Sciatic nerve (tissue), 2 donors: ENCODE data around the gene HOXA2. TPM values are rescaled to one million over a fixed set of nuclear protein-coding genes. Genes with fewer than 3 reads are reported as not detected.
A peak's percentile ranks its signal among the peaks of the same experiment; 100 is the strongest.

Source experiments
- ATAC-seq: fragments of 200-7000 bp; cut with Tn5 transposase; one replicate; pipeline ENCODE4 v1.9.1; 2020; ENCODE audit warnings: mild to moderate bottlenecking, moderate library complexity
- DNase-seq: peaks from one replicate; pipeline ENCODE4 v3.0.0-alpha.2; 2020; ENCODE audit warnings: low spot score
- intact Hi-C: fragments of 100-400 bp; cut with DNase I; formaldehyde crosslinking; loops from one replicate; pipeline ENCODE4 v1.14.2; 2022
- total RNA-seq: library from RNA; stranded (reverse); fragmentation: NEBNext Ultra II Directional; extraction: Animal tissue kit (Norgen Biotek cat#: 25700); gene quantifications from one replicate; pipeline ENCODE4 v1.2.1, GENCODE V29; 2021
- donor health status: DM: no; HTN: no; CAD: no.
- donor health status: DM: no; HTN: no; CAD: no.

HOXA2 gene
- total RNA-seq, 1 donor from 2014 or later: 3.9 TPM

DNA sequence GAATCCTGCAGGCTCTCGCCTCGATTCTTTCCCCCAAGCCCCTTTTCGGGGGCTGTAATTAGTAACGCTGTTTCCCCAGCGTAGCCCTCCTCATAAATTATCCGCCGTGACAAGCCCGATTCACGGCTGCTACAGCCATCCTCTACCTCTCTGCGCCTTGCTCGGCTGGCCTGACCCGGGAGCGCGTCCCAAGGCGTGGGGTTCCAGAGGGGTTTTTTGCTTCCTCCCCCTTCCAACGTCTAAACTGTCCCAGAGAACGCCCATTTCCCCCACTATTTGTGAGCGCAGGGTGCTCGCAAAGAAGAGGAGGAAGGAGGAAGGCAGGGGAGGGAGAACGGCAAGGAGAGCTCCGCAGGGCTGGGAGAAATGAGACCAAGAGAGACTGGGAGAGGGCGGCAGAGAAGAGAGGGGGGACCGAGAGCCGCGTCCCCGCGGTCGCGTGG lies 40.1 kb upstream of the HOXA2 start:
- intact Hi-C loops: no loop called here
- DNase-seq: no peak
- ATAC-seq: no peak

DNA sequence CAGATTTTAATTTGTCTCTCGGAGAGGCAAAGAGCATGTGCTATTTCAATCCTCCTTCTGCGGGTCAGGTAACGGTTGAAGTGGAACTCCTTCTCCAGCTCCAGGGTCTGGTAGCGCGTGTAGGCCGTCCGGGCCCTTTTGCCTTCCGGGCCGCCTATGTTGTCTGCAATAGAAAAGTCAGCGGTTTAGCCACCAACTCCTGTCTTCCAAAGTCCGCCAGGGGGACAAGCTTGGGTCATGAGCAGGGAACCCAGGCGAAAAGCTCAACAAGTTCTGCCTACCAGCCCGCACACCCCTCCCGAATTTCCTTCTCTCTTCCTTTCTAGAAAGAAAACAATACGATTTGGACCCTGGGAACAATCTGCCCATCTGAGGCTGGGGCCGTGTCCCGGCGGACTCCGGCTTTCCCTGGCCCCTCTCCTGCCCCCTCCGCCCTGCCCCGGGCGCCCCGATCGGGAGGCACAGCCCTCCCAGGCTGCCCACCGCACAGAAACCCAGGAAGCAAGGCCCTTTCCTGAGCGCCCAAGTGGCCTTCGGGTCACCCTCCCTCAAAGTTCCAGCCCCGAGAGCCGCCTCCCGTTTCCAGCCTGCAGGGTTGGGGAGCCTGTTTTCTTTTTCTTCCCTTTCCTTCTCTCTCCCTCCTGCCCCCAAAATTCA lies 39.6 kb upstream of the HOXA2 start:
- ATAC-seq: no peak
- intact Hi-C loops: no loop called here
- DNase-seq: peak; percentile 55

- ATAC-seq: no peak
- no peak for DNase-seq
- intact Hi-C loops: no loop called here
Measured at GRCh38 chr7:27141137-27141922, 38.8 kb upstream of the HOXA2 start.

DNA sequence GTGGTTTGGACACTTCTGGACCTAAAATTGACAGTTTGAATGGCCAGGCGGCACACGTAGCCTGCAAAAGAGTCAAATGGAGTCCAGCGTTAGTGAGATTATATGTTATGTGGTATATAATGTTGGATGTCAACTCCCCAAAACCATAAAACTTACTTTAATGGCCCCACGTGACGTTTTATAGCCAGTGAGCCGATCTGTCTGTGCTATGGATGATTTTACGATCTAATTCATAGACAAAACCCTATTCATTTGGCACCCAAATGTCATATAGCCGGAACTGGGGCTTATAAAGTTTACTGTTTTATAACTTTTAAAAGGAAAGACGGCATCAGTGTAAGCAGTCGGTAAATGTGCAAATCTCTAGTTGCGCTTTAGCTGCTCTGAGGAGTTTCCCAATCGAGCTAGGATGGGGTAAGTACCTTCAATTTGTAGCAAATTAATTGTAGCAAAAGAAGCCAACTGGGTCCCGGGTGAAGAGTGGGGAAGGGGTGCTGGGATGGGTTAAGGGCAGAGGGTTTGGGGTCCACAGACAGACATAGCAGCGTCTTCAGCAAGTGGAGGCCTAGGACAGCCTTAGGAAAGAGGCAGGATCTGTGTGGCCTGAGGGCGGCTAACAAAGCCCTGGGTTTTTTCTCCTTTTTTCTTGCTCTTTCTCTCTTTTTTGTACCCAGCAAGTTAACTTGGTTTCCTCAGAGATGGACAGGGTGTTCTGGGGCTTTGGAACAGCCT lies 37.8 kb upstream of the HOXA2 start:
- no peak for ATAC-seq
- intact Hi-C loops: no loop called here
- no peak for DNase-seq

DNA sequence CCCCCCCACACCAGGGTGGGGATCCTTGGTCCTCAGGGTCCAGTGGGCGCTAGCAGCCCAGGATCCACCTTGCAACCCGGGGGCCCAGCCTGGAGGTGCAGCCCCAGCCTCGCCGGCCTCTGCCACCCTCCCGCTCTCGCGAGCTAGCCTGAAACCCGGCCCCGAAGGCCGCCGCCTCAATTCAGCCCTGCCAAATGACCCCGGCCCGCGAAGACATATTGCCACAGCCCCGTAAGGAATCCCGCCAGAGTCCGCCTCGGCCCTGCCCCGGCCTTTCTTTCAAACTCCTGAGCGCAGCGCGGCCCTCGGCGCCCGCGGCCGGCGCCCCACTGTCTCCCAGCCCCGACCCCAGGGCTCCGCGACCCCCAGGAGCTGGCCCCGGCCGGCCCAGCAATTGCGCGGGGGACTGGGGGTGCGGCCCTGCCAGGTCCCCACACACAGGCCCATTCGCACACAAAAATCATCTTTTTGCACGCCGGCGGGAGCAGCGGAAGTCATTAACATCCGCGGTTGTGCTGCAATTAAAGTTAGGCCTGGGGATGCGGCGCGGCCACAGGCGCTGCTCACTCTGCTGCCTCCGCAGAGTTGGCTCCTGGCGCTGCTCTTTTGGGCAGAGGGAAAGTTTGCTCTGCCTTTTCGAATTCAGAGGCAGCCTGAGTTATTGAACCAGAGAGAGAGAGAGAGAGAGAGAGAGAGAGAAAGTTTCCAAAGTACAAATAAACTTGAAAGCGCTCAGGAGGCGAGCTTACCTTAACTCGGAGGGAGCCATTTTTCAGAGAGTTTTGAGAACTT lies 37.0 kb upstream of the HOXA2 start:
- intact Hi-C loops: no loop called here

GRCh38 chr7:27138985-27139333 lies 36.5 kb upstream of the HOXA2 start:
- no peak for DNase-seq
- intact Hi-C loops: no loop called here
- no peak for ATAC-seq

More for the DNA sequence above, 37.0 kb upstream of the HOXA2 start:
- peak; percentile 66 for DNase-seq
- ATAC-seq: no peak

- intact Hi-C loops: no loop called here
- DNase-seq (no peak), ATAC-seq (no peak)
Measured at GRCh38 chr7:27138472-27138871, 36.0 kb upstream of the HOXA2 start.

GRCh38 chr7:27137640-27138315 lies 35.3 kb upstream of the HOXA2 start:
- ATAC-seq (no peak), DNase-seq (no peak)
- intact Hi-C loops: no loop called here

- intact Hi-C loops: no loop called here
- ATAC-seq (peak; percentile 50), DNase-seq (no peak)
Measured at GRCh38 chr7:27134392-27134791, 31.9 kb upstream of the HOXA2 start.

DNA sequence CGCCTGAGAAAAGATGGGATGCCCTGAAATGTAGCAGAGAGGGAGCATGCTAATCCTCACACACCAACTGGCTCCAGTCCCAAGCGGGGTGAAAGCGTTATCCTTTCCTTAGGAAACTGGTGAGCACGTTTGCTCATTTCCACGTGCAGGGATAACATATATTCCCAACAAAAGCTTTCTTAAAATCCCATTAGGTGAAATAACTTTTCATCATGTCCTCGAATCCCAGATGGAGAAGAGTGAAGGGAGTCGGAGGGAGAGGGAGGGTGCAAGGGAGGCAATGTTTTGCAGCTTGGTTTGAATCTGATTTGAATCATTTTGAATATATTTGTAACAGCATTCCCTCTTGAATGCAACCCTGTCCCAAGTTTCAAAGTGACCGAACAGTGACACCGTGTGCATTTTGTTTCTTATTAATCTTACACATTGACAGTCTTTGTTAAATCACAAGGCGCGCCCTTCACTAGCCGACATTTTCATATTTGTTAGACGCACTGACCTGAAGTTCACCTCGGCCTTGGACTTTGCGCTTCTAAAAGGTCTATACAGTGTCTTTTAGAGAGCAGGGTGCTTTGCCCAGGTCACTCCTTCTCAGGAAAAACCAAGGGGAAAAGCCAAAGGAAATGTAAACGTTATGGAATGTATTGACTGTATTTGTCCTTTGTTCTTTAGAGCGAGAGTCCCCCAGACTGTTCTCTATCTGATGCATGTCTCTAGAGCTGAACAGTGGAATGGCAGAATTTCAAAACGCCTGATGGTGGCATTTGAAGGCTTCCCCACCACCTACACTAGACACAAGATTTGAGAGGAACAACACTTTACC lies 31.1 kb upstream of the HOXA2 start:
- no peak for ATAC-seq
- intact Hi-C loops: no loop called here

DNA sequence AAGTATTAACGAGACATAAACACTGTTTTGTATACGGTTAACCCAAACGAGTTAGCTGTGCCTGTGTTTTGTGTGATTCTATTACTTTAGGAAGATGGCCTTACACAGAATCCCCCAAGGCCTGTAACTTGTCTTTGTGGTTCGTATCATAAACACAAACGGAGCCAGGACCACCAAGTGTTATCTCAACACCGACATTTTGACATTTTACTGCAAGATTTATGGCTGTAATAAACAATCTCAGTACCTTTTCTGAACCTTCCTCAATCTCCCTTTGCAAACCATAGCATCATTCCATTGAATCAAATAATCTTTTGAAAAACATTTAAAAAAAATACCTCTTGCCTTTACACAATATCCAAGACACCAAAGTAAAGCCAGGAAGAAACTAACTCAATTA lies 30.5 kb upstream of the HOXA2 start:
- ATAC-seq: no peak
- intact Hi-C loops: no loop called here

More for the DNA sequence above, 31.1 kb upstream of the HOXA2 start:
- no peak for DNase-seq

GRCh38 chr7:27132214-27132613 lies 29.7 kb upstream of the HOXA2 start:
- intact Hi-C loops: no loop called here
- ATAC-seq (no peak), DNase-seq (no peak)

More for the DNA sequence above, 30.5 kb upstream of the HOXA2 start:
- no peak for DNase-seq

- ATAC-seq (no peak), DNase-seq (no peak)
- intact Hi-C loops: no loop called here
Measured at GRCh38 chr7:27131390-27131819, 28.9 kb upstream of the HOXA2 start.

- peak; percentile 97 for ATAC-seq
- DNase-seq: peak; percentile 96
- intact Hi-C loops: no loop called here
Measured at GRCh38 chr7:27130540-27131389, 28.3 kb upstream of the HOXA2 start, which contains the start of gene HOXA4. Gene HOXA4, minus strand, starts transcription at chr7:27130757. Its CDS starts 24 bp downstream, at chr7:27130733.

DNA sequence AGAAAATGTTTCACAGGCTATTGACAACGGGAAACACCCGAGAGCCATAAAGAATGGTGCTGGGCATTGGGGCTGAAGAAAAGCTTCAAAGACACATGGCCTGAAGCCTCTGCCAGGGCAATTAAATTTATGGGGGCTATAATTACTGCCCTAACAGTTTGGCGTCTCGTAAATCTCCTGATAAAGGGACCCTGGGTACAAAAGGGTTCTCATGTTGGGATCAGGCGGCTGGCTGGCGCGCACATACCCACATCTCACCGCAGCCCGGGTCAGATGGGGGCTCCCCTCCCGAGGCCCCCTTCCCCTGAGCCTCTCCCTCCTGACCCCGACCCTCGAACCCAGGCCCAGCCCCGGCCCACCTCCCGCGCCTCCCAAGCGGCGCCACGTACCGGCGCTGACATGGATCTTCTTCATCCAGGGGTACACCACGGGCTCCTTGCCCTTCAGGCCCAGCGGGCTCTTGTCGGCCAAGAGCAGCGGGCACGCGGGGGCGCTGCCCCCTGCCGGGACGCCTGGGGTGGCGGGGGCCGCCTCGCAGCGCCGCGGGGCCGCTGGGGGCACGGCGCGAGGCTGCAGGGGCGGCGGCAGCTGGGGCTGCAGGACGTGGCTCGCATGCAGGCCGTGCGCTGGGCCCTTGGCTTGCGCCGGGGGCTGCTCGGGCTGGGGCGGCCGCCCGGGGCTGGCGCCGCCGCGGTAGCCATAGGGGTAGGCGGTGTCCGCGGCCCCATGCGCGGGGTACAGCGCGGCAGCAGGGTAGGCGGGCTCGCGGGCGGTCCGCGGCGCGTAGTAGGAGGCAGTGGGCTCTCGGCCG lies 27.5 kb upstream of the HOXA2 start:
- intact Hi-C loops: no loop called here
- DNase-seq: peak; percentile 65

More for the DNA sequence above, 27.5 kb upstream of the HOXA2 start:
- ATAC-seq: no peak
